ENCODE data around the gene OR6V1. TPM values are rescaled to one million over a fixed set of nuclear protein-coding genes. Genes with fewer than 3 reads are reported as not detected.
A peak's percentile ranks its signal among the peaks of the same experiment; 100 is the strongest.

The OR6V1 gene
- not detected for polyA plus RNA-seq
- long read RNA-seq, donor 1 = 0 reads
- long read RNA-seq, donor 2 = 0 reads
- long read RNA-seq, donor 3 = 0 reads
- long read RNA-seq, donor 4 = 0 reads
- long read RNA-seq, donor 5 = 0 reads
- long read RNA-seq, donor 6 = 0 reads
- long read RNA-seq, donor 7 = 0 reads
- long read RNA-seq, donor 8 = 0 reads
- long read RNA-seq, donor 9 = 0 reads
- long read RNA-seq, donor 10 = 0 reads

DNA sequence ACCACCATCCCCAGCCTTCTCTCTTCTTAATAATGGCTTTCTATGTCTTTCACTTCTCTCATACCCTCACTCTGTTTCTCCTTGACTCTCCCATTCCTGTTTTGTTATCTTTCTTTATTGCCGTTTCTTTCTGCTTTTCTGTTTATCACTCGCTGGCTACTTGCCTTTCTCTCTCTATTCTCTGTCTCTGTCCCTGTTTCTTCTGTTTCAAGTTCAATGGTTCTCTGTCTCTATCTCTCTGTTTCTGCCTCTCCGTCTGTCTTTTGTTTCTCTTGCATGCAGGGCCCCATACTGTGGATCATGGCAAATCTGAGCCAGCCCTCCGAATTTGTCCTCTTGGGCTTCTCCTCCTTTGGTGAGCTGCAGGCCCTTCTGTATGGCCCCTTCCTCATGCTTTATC is at the start of gene OR6V1:
Gene OR6V1, plus strand, starts transcription at position 301 of the 400 bp plus-strand sequence. Its CDS starts 0 bp downstream, at position 301.
- Histone ChIP-seq H3K4me1 (ENCODE audit: control insufficient read depth in 3 of 3, insufficient read depth in 2 of 3, low read depth in 1 of 3, low read length in 2 of 3) (peaks cover 2 to 17% (median 6%) of the 10 kb centered on the region in 3 donors), H3K27me3 (ENCODE audit: control insufficient read depth in 3 of 3, insufficient read depth in 3 of 3, low read length in 3 of 3) (no peaks in the 10 kb centered on the region), H3K27ac (ENCODE audit: low read depth in 1 of 3, low read length in 2 of 3) (no peak within 1 kb of the TSS), H3K36me3 (ENCODE audit: control insufficient read depth in 3 of 3, insufficient read depth in 2 of 3, low read depth in 1 of 3, low read length in 3 of 3) (no peaks in the 10 kb centered on the region), H3K4me3 (ENCODE audit: low read depth in 1 of 3, low read length in 3 of 3) (no peak within 1 kb of the TSS), H3K9me3 (ENCODE audit: control insufficient read depth in 2 of 2, insufficient read depth in 1 of 2, low read depth in 1 of 2, low read length in 1 of 2) (no peaks in the 10 kb centered on the region)
- DNase-seq (no peak), FAIRE-seq (no peak)
- 83 to 93% (median 89%) methylated on average over 4 of the region's 4 CpGs for WGBS, 3 donors

DNA sequence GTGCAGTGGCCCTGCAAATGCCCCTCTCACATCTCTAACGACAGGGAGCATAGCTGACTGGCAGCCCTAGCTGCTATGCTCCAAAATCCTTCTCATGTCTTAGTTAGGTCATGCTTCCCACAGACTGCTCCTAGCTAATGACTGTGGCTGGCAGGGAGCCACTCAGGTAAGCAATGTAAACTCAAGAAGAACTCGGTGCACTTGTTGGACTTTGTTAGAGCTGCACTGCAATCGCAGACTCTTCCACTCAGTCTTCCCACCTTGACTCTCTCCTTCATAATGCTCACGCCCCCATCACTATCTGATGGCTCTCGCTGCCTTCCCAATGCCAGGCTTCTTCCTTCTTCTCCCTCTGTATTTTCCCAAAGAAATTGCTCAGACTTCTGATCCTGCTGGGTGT is 49.2 kb upstream of the OR6V1 start:
- peak overlapping the region in 2 of 3 donors; percentile 10 to 32 for H3K4me3 ChIP-seq (ENCODE audit: low read depth in 1 of 3, low read length in 3 of 3)
- no peaks in the 10 kb centered on the region for H3K27me3 ChIP-seq (ENCODE audit: control insufficient read depth in 3 of 3, insufficient read depth in 3 of 3, low read length in 3 of 3)
- peaks cover 0 to 15% (median 4%) of the 10 kb centered on the region in 3 donors for H3K4me1 ChIP-seq (ENCODE audit: control insufficient read depth in 3 of 3, insufficient read depth in 2 of 3, low read depth in 1 of 3, low read length in 2 of 3)
- H3K9me3 ChIP-seq (ENCODE audit: control insufficient read depth in 2 of 2, insufficient read depth in 1 of 2, low read depth in 1 of 2, low read length in 1 of 2) = no peaks in the 10 kb centered on the region
- WGBS, 3 donors = 17 to 56% (median 34%) methylated on average over 5 of the region's 5 CpGs
- DNase-seq (peak; percentile 75 to 92), FAIRE-seq (no peak)
- no peaks in the 10 kb centered on the region for H3K36me3 ChIP-seq (ENCODE audit: control insufficient read depth in 3 of 3, insufficient read depth in 2 of 3, low read depth in 1 of 3, low read length in 3 of 3)
- H3K27ac ChIP-seq (ENCODE audit: low read depth in 1 of 3, low read length in 2 of 3) = peak overlapping the region in 1 of 3 donors; percentile 69

- peaks cover 0 to 14% (median 4%) of the 10 kb centered on the region in 3 donors for H3K4me1 ChIP-seq (ENCODE audit: control insufficient read depth in 3 of 3, insufficient read depth in 2 of 3, low read depth in 1 of 3, low read length in 2 of 3)
- no peaks in the 10 kb centered on the region for H3K9me3 ChIP-seq (ENCODE audit: control insufficient read depth in 2 of 2, insufficient read depth in 1 of 2, low read depth in 1 of 2, low read length in 1 of 2)
- peak overlapping the region in 1 of 3 donors; percentile 69 for H3K27ac ChIP-seq (ENCODE audit: low read depth in 1 of 3, low read length in 2 of 3)
- H3K4me3 ChIP-seq (ENCODE audit: low read depth in 1 of 3, low read length in 3 of 3) = peak overlapping the region in 2 of 3 donors; percentile 10 to 32
- 10 to 28% (median 15%) methylated on average over 6 of the region's 6 CpGs for WGBS, 3 donors
- H3K36me3 ChIP-seq (ENCODE audit: control insufficient read depth in 3 of 3, insufficient read depth in 2 of 3, low read depth in 1 of 3, low read length in 3 of 3) = no peaks in the 10 kb centered on the region
- no peaks in the 10 kb centered on the region for H3K27me3 ChIP-seq (ENCODE audit: control insufficient read depth in 3 of 3, insufficient read depth in 3 of 3, low read length in 3 of 3)
- DNase-seq = peak; percentile 63 to 68
- no peak for FAIRE-seq
Measured at GRCh38 chr7:143003393-143004051, 48.6 kb upstream of the OR6V1 start.

DNA sequence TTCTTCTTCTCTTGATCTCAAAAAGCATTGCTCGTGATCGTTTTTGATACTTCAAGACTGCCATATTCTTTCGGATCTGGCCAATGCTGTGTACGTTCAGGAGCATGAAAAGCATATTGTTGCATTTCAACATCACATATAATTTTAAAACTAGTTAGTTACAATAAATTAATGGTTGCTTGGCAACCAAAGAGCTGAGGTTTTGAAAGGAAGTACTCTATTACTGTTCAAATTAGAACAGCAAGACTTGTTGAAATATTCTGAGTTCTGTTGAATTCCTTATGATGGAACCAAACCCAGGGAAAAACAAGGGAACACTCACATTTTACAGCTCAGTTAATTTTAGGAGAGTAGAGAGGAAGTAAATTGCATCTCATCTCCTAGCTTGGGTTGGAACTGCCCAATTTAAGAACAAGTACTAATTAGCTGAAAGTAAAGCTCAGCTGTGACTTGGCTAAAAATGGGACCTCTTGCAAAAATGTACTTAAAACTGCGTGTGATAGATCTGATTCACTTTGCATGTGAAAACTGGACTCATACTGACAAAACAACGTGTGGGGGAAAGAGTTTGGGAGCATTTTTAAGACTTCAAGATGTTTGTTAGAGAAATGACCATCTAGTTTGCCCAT is 46.4 kb upstream of the OR6V1 start:
- 75 to 83% (median 76%) methylated on average over 6 of the region's 6 CpGs for WGBS, 3 donors
- FAIRE-seq = no peak

DNA sequence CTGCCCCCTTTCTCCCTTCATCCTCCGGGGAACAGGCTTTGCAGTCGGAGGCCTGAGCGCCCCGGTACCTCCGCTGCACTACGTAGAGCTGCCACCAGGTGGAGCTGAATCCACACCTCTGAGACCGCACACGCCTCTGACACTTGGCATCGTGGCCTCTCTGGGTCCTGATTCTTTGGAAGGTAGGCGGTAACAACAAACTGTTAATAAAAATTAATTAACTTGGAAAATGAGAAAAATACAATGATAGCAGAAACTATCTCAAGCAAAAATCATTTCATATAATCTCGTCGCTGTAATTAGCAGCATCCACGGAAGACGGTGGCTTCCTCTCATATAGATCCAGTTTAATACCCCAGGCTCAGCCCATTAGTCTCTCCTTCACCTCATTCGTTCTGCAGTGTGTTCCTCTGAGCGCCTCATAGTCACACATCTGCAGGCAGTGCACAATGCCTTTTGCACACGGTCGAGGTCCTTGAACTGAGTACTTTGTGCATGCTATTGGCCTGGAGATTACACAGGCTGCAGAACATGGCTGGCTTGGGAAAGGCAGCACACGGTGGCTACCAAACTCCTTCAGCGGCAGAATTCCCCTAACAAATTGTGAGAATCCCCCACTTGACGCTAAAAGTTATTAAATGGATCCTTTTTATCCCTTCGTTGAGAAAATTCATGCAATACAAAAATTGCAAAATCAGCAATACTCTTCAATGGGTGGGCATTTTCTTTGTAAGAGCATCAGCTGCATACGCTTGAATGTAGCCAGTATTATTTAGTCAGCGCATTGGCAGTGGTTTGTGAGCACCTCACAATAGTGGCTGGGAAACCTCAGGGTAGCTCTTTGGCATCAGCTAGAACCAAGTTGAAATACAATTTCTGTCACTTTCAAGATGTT is 43.9 kb upstream of the OR6V1 start:
- no peak overlapping the region for H3K4me3 ChIP-seq (ENCODE audit: low read depth in 1 of 3, low read length in 3 of 3)
- no peaks in the 10 kb centered on the region for H3K4me1 ChIP-seq (ENCODE audit: control insufficient read depth in 3 of 3, insufficient read depth in 2 of 3, low read depth in 1 of 3, low read length in 2 of 3)
- H3K27me3 ChIP-seq (ENCODE audit: control insufficient read depth in 3 of 3, insufficient read depth in 3 of 3, low read length in 3 of 3) = no peaks in the 10 kb centered on the region
- no peaks in the 10 kb centered on the region for H3K36me3 ChIP-seq (ENCODE audit: control insufficient read depth in 3 of 3, insufficient read depth in 2 of 3, low read depth in 1 of 3, low read length in 3 of 3)
- H3K9me3 ChIP-seq (ENCODE audit: control insufficient read depth in 2 of 2, insufficient read depth in 1 of 2, low read depth in 1 of 2, low read length in 1 of 2) = no peaks in the 10 kb centered on the region
- no peak overlapping the region for H3K27ac ChIP-seq (ENCODE audit: low read depth in 1 of 3, low read length in 2 of 3)
- peak; percentile 77 to 83 for DNase-seq
- 42 to 45% (median 42%) methylated on average over 24 of the region's 24 CpGs for WGBS, 3 donors
- no peak for FAIRE-seq

More for the DNA sequence above, 46.4 kb upstream of the OR6V1 start:
- Histone ChIP-seq H3K9me3 (ENCODE audit: control insufficient read depth in 2 of 2, insufficient read depth in 1 of 2, low read depth in 1 of 2, low read length in 1 of 2) (no peaks in the 10 kb centered on the region), H3K27me3 (ENCODE audit: control insufficient read depth in 3 of 3, insufficient read depth in 3 of 3, low read length in 3 of 3) (no peaks in the 10 kb centered on the region), H3K4me1 (ENCODE audit: control insufficient read depth in 3 of 3, insufficient read depth in 2 of 3, low read depth in 1 of 3, low read length in 2 of 3) (peaks cover 0 to 5% (median 2%) of the 10 kb centered on the region in 3 donors), H3K27ac (ENCODE audit: low read depth in 1 of 3, low read length in 2 of 3) (no peak overlapping the region), H3K36me3 (ENCODE audit: control insufficient read depth in 3 of 3, insufficient read depth in 2 of 3, low read depth in 1 of 3, low read length in 3 of 3) (no peaks in the 10 kb centered on the region), H3K4me3 (ENCODE audit: low read depth in 1 of 3, low read length in 3 of 3) (no peak overlapping the region)
- no peak for DNase-seq

DNA sequence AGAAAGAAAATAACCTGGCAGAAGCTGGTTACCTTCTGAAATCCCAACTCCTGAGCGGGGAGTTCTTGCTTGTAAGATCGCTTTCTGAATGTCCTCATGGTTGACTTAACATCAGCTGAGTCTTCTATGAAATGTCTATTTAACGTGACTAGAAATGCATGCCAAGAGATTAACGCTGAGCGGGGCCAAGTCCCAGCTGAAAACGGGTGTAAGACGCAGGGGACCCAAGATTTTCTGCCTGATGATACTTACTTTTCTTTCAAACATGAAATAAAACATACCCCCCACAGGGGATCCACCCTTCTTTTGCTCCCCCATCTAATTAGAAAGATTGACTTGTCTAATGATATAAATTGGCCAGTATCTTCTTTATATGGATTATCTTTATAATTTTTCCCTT is 40.1 kb upstream of the OR6V1 start:
- FAIRE-seq (no peak), DNase-seq (no peak)
- 87 to 92% (median 90%) methylated on average over 7 of the region's 7 CpGs for WGBS, 3 donors
- no peaks in the 10 kb centered on the region for H3K36me3 ChIP-seq (ENCODE audit: control insufficient read depth in 3 of 3, insufficient read depth in 2 of 3, low read depth in 1 of 3, low read length in 3 of 3)
- H3K9me3 ChIP-seq (ENCODE audit: control insufficient read depth in 2 of 2, insufficient read depth in 1 of 2, low read depth in 1 of 2, low read length in 1 of 2) = no peaks in the 10 kb centered on the region
- no peak overlapping the region for H3K27ac ChIP-seq (ENCODE audit: low read depth in 1 of 3, low read length in 2 of 3)
- no peaks in the 10 kb centered on the region for H3K27me3 ChIP-seq (ENCODE audit: control insufficient read depth in 3 of 3, insufficient read depth in 3 of 3, low read length in 3 of 3)
- H3K4me1 ChIP-seq (ENCODE audit: control insufficient read depth in 3 of 3, insufficient read depth in 2 of 3, low read depth in 1 of 3, low read length in 2 of 3) = peaks cover 0 to 3% (median 0%) of the 10 kb centered on the region in 3 donors
- H3K4me3 ChIP-seq (ENCODE audit: low read depth in 1 of 3, low read length in 3 of 3) = no peak overlapping the region

GRCh38 chr7:143012409-143012808 is 39.7 kb upstream of the OR6V1 start:
- no peak overlapping the region for H3K27ac ChIP-seq (ENCODE audit: low read depth in 1 of 3, low read length in 2 of 3)
- WGBS, 3 donors = 92 to 97% (median 92%) methylated on average over 4 of the region's 4 CpGs
- no peaks in the 10 kb centered on the region for H3K36me3 ChIP-seq (ENCODE audit: control insufficient read depth in 3 of 3, insufficient read depth in 2 of 3, low read depth in 1 of 3, low read length in 3 of 3)
- DNase-seq (no peak), FAIRE-seq (no peak)
- no peaks in the 10 kb centered on the region for H3K9me3 ChIP-seq (ENCODE audit: control insufficient read depth in 2 of 2, insufficient read depth in 1 of 2, low read depth in 1 of 2, low read length in 1 of 2)
- H3K27me3 ChIP-seq (ENCODE audit: control insufficient read depth in 3 of 3, insufficient read depth in 3 of 3, low read length in 3 of 3) = no peaks in the 10 kb centered on the region
- no peak overlapping the region for H3K4me3 ChIP-seq (ENCODE audit: low read depth in 1 of 3, low read length in 3 of 3)
- H3K4me1 ChIP-seq (ENCODE audit: control insufficient read depth in 3 of 3, insufficient read depth in 2 of 3, low read depth in 1 of 3, low read length in 2 of 3) = peaks cover 0 to 3% (median 0%) of the 10 kb centered on the region in 3 donors

DNA sequence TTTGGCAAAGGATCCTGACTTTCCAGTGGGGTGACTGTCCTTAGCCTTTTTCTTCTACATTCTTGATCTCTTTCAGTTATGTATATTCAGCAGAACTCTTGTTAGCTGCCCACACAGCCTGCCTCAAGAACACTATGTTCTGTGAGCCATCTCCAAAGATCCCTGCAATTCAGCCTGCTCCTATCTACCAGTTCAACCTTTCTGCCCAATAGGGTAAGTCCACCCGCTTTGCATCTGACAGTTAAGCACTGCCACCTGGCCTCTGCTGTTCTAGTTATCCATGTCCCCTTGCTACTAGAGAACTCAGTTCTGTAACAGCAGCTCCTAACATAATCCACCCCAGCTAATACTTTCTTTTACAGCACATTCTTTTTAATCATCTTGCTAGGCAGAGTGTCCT is 38.7 kb upstream of the OR6V1 start:
- WGBS, 3 donors = 80 to 96% (median 94%) methylated on average over 1 of the region's 1 CpG
- FAIRE-seq = no peak

More for the DNA sequence above, 38.7 kb upstream of the OR6V1 start:
- Histone ChIP-seq H3K27ac (ENCODE audit: low read depth in 1 of 3, low read length in 2 of 3) (no peak overlapping the region), H3K4me1 (ENCODE audit: control insufficient read depth in 3 of 3, insufficient read depth in 2 of 3, low read depth in 1 of 3, low read length in 2 of 3) (peaks cover 0 to 3% (median 0%) of the 10 kb centered on the region in 3 donors), H3K27me3 (ENCODE audit: control insufficient read depth in 3 of 3, insufficient read depth in 3 of 3, low read length in 3 of 3) (no peaks in the 10 kb centered on the region), H3K36me3 (ENCODE audit: control insufficient read depth in 3 of 3, insufficient read depth in 2 of 3, low read depth in 1 of 3, low read length in 3 of 3) (no peaks in the 10 kb centered on the region), H3K4me3 (ENCODE audit: low read depth in 1 of 3, low read length in 3 of 3) (no peak overlapping the region), H3K9me3 (ENCODE audit: control insufficient read depth in 2 of 2, insufficient read depth in 1 of 2, low read depth in 1 of 2, low read length in 1 of 2) (no peaks in the 10 kb centered on the region)
- DNase-seq = no peak
